ENCODE measurements around the gene CLEC19A.
"Not testable (repeated sequence)": the region's sequence is repeated elsewhere in the genome, so short reads cannot be mapped to it uniquely, and the experiment has no call there.

Gene CLEC19A

DNA sequence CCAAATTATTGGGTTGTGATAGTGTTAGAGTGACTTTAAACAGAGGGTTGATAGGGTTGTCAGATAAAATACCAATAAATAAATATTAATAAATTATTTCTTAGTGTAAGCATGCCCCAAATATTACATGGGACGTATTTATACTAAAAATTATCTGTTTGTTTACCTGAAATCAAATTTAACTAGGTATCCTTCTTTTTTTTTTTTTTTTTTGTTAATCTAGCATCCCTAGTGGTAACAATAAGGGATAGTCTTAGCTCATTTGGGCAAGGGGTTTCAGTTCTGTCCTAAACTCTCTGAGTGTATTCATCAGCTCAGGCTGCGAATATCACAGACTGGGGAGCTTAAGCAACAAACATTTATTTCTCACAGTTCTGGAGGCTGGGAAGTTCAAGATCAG is 1.3 kb downstream of the CLEC19A start:
- DNase-seq (ENCODE audit: low read depth in 2 of 2) = no peak

DNA sequence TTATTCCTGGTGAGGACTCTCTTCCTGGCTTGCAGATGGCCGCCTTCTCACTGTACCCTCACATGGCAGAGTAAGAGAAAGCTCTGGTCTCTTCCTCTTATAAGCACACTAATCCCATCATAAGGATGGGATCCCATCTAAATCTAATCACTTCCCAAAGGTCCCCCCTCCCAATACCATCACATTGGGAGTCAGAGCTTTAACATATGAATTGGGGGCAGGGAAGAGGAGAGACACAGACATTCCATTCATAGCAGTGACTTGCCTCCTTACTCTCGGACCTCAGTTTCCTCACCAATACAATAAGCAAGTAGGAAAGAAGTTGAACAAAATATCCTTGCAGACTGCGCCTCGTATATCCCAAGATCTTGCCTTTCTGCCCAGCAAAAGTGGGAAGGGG is 1.7 kb downstream of the CLEC19A start:
- DNase-seq (ENCODE audit: low read depth in 2 of 2) = no peak

DNA sequence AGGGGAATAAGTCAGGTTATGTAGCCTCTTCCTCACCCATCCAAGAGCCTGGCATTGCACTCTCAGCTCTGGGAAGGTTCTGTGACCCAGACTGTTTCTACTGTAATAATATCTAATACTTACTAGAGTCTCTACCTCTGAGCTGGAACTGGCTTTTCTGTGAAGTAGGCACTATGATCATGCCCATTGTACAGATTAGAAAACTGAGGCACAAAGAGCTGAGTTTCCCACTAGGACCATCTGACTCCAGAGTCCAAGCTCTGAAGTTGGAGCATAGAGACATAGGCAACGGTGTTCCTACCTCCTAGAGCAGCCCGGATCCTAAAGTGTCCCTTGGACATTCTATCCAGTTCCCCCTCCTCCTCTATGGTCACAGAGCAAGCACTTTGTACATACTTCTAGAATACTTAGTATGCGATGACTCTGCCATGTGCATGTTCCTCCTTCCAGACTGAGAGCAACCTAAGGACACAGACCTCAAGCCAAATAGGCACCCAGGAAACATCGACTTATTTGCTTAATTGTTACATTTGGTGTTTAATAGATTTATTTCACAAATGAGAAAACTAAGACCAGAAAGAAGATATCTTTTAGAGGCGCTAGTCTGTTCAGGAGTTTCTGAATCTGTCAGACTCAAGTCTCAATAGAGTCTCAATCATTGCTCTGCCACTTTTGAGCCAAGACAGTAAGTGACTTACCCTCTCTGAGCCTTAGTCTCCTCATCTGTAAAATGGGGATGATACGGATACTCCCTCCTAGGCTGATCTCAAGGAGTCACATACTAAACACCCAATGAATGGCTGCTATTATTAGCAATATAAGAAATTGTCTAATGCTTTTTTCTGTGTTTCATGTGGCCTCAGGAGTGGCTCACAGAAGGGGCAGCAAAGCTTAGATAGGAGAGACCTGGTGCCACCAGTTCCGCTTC is 3.6 kb downstream of the CLEC19A start:
- DNase-seq (ENCODE audit: low read depth in 2 of 2) = no peak

DNA sequence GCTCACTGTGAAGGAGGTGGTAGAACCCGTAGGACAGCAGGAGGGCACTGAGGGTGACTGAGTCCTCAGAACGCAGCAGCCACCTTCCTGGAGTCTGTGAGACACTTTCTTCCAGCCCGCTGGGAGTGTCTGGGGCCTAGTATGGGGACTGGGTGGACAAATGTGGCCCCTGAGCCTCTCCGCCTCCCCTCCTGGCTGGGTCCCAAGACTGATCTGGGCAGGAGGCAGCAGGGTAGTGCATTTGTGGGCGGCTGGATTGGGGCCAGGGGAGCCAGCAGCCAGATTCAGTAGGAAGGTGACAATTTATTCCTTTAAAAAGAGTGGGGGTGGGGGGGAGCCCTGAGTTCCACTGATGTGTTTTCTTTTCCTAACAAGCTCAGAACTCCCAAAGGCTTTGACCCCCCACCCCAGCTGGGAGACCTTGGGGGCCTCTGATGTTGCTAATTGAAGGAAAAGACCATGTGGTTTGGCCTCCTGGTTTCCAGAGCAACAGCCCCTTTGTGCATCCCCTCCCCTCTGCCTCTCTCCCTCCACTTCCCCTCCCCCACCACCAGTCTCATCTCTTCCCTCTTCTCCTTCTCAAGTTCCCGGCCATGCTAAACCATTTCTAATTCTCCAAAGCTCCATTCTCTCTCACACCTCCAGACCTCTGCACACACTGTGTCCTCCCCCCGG is 4.4 kb downstream of the CLEC19A start:
- DNase-seq (ENCODE audit: low read depth in 2 of 2) = no peak

DNA sequence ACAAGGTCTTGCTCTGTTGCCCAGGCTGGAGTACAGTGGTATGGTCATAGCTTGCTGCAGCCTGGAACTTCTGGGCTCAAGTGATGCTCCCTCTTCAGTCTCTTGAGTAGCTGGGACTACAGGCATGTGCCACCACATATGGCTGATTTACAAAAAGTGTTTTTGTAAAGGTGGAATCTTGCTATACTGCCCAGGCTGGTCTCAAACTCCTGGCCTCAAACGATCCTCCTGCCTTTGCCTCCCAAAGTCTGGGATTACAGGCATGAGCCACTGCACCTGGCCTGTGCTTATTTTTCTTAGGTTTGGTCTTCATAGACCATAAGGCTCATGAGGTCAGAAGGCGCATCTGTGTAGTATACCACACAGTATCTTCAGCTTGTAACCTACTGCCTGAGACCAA is 5.3 kb downstream of the CLEC19A start:
- DNase-seq (ENCODE audit: low read depth in 2 of 2) = no peak

DNA sequence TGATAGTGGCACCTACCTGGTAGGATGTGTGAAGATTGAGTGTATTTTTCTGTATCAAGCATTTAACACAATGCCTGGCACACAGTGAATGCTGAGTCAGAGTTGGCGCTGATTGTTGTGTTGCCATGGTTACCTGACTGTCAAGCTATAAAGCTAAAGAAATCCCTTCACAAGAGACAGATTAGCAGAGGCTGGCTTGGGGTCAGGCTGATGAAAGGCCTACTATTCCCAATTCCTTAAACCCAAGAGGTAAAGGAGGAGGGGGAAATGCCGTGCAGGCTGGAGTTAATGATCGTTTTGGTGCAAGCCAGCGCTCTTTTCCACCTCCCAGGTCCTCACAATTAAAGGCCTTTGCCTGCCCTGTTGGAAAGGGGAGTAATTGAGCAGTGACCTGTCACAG is 5.9 kb downstream of the CLEC19A start:
- no peak for DNase-seq (ENCODE audit: low read depth in 2 of 2)

DNA sequence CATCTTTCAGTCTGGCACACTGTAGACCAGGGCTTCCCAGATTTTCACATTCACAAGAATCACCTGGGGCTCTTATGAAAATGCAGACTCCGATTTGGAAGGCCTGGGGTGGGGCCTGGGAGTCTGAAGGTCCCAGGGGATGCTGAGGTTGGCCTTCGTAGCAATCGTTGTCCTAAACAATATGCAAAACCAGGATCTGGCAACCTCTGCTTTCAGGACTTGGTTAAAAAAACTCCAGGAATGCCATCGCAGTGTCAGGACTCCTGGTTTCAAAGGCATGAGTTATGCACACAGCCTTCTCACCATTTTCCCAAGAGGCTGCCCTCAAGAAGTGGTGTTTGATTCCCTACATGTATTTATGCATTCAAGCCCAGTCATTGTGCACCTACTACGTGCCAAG is 6.7 kb downstream of the CLEC19A start:
- DNase-seq (ENCODE audit: low read depth in 2 of 2) = no peak

DNA sequence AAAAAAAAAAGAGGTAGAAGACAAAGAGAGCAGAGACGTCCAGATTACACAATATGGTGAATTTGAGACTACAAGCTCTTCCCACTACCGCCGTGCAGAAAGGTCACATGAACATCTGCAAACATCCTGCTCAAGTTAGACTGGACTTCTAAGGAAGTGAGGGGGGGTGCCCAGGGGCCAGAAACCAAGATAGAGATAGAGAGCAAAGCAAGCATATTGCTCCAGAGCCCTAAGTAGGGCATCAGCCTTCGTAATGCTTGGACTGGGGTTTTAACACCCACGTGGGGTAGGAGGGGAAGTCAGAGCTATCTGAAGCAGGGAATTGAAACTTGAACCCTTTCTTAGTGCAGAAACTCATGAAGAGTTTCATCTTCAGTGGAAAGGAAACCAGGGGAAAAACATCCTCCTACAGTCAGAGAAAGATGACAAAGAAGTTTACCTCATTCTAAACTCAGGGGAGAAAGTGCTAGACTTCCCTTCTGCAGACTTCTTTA is 8.7 kb downstream of the CLEC19A start:
- no peak for DNase-seq (ENCODE audit: low read depth in 2 of 2)

DNA sequence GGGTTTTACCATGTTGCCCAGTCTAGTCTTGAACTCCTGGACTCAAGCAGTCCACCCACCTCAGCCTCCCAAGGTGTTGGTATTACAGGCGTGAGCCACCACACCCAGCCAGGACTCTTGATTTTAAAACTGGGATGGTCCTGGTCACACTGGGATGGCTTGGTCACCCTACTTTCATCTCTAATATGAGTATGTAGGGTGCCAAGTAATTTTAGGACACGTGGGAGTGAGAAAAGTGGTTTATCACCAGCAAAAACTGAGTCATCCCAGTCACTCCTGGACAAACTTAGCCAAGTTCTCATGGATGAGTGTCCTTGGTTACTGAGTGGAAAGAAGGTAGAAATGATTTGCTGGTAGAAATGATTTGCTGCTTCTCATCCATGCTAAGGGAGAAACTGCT is 9.9 kb downstream of the CLEC19A start:
- no peak for DNase-seq (ENCODE audit: low read depth in 2 of 2)

DNA sequence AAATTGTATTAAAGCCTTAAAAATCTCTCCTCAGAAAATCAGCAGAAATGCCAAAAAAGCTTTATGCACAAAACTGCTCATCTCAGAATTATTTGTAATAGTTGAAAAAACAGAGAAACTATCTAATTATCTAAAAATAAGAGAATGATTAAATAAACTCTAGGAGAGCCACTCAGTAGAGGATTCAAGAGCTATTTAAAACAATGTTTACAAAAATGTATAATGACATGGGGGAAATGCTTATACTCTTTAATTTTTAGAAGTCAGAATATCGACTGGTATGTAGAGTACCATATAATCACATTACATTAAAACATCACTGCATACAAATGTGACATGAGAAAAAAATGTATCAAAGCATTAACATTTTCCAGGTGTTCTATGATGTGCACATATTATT is 11.9 kb downstream of the CLEC19A start:
- no peak for DNase-seq (ENCODE audit: low read depth in 2 of 2)

DNA sequence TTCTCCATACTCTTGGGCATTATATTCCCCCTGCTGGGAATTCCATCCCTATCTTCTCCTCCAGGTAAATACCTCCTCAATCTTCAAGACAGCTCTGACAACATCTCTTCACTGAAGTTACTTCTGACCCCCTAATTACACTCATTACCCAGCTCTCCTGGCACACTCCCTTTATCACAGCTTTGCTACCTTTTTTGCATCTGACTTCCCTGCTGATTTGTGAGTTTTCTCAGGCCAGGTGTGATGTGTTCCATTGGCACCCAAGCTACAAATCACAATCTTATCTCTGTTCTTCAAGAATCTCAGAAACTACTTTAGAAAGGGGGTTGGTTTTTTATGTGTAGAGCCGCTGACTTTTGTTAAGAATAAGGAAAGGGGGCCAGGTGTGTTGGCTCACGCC is 14.0 kb downstream of the CLEC19A start:
- DNase-seq (ENCODE audit: low read depth in 2 of 2) = no peak

DNA sequence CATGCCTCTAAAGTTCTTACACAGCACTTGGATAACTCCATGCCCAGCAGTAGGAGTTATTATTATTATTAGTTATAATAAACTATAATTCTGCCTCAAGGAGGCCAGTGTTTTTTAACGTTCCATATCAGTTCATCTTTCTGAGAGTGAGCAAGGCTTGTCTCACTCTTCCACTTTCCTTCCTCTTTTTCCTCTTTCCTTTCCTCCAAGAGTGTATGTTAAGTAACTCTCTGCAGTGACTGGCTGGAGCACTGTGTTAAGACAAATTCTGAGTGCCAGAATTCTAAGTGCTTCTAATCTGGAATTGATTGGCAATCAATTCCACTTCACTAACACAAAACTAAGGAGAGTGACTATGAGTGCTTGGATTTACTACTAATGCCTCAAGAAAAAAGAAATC is 16.4 kb downstream of the CLEC19A start:
- DNase-seq (ENCODE audit: low read depth in 2 of 2) = no peak

DNA sequence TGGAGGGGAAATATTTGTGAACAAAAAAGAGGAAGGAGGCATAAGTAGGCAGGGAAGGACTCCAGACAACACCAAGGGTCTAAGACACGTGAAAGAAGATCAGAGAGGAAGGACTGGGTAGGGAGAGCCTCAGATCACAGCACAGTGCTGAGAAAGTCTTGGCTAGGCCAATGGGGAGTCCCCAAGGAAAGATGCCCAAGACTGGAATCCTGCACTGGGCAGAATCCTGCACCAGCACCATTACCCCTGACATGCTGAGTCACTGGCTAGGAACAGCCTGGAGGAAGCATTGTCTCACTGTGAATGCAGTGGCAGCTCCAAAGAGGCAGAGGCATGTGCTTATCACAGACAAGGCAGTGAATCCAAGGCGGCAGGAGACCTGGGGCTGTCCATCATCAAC is 19.2 kb downstream of the CLEC19A start:
- DNase-seq (ENCODE audit: low read depth in 2 of 2) = no peak

DNA sequence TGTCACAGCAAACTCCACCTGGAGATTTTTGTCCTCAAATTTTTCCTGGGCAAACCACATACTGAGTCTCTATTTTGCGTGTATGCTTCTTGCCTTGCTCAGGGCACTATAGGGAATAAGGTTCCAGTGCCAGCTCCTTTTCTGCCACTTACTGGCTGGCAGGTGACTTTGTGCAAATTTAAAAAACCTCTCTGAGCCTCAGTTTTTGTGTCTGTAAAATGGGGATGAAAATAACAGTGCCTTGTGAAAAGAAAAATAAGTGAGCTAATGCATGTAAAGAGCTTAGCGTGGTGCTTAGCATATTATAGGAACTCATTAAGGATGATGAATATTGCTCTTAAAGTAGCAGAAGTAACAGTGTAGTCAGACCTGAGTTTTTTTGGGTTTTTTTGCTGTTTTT is 19.9 kb downstream of the CLEC19A start:
- no peak for DNase-seq (ENCODE audit: low read depth in 2 of 2)

DNA sequence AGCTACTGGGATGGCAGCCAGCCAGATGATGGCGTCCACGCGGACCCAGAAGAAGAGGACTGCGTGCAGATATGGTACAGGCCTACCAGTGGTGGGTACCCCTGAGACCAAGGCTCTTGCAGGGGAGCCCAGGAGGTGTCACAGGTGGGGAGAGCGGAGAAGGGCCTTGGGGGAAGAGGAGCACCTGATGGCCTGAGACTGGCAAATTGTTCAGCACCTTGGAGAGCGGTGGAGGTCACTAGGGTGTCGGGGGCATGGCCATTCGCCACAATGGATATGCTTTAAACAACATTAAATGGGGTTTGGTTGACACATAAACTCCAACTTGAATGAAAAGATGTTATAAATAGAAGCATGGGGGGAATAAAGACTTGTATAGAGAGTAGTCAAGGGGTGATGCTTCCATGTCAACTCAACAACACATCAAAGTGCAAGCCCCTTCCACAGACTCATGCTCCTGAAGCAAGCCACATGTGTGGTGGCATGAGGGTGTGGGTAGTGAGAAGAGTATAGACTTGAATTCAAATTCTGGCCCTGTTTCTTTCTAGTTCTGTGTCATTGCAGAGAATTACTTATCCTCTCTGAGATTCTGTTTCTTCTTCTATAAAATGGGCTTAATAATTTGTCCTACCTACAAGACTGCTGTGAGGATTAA is 22.2 kb downstream of the CLEC19A start:
- no peak for DNase-seq (ENCODE audit: low read depth in 2 of 2)

DNA sequence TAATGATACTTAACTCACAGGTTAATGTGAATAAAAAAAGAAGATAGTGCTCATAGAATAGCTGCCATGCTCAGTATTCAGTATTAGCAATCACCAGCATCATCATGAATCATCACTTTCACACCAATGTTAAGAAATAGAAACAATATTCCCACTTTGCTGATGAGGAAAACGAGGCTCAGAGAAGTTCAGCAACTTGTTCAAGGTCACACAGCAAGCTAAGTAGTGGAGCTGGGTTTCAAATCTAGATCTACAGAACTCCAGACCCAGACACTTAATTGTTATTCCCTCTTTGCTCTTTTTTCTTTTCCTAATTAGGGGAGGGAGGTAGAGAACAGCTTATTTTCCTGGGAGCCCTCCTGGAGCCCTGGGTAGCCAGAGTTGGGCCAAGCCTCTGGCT is 22.9 kb downstream of the CLEC19A start:
- DNase-seq (ENCODE audit: low read depth in 2 of 2) = no peak

DNA sequence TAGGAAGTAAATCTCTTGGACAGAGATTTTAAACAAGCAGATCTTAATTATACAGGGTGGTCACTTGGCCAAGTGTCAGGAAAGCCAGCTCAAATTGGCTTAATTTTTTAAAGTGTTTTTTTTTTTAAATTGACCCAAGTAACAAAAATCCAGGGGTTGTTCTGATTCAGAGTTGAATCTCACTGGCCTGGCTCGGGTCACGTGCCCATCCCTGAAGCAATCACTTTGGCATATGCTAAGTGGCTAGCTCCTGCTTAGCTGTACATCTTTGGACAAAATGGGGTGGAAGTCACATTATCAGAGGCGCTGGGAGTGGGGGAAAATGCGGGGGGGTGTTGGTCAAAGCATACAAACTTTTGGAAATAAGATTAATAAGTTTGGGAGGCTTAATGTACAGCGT is 23.6 kb downstream of the CLEC19A start:
- DNase-seq (ENCODE audit: low read depth in 2 of 2) = no peak

DNA sequence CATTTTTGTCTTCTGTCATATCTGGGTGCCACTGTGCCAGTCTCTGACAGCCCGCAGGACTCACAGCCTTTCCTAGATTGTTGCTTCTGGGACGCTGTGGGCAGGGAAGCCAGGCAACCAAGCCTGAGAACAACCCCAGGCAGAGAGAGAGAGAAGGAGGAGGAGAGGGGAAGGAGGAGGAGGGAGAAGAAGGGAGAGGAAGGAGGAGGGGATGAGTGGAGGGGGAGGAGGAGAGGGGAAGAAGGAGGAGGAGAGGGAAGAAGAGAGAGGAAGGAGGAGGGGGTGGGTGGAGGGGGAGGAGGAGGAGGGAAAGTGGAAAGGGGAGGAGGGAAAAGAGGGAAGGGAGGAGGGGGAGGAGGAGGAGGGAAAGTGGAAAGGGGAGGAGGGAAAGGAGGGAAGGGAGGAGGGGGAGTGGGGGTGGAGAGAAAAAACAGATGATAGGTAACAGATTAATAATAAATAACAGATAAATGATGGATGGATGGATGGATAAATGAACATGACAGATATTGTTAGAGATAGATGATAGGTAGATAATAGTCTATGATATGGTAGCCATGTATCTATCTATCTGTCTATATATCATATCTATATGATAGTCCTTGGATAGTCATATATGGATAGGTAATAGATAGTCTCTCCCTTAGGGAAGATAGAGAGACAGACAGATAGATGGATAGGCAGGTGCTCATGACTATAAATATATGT is 29.3 kb downstream of the CLEC19A start:
- no peak for DNase-seq (ENCODE audit: low read depth in 2 of 2)

DNA sequence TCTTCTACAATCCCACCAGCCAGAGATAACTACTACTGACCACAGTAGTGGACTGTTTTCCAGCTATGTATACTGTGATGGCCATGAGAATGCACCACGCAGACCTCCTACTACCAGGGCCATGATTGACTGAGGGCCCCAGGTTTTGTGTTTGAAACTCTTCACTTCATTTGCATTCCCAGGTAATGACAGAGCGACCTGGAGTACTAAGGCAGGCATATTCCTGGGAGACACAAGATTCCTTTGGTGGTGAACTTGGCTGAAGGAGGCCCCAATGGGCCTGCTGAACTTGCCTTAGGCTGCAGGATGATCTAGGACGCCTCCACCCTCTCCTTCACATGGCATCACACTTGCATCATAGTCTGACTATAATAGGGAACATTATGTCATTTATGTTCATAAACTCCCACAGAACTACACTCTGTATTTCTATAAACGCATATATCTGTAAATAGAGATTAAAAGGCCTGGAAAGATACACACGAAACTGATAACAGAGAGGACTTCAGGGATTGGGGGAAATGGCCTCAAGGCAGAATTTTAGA is 30.4 kb downstream of the CLEC19A start:
- DNase-seq (ENCODE audit: low read depth in 2 of 2) = no peak

DNA sequence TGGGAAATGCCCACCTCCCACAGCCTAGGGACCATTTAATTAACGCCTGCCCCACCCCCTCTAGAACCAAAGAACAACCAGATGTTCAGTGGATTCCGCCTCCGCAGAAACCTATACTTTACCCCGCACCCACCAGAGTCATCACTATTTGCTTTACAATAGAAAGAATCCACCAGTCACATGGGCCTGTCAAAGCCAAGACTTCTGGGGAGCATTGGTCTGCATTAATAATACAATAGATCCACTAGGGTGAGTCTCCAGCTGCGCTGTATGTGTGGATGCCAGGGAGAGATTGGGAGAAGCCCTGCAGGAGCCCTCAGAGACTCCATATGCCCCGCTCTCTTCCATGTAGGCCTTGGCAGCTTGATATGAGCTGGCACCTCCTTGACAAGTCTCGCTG is 31.3 kb downstream of the CLEC19A start:
- no peak for DNase-seq (ENCODE audit: low read depth in 2 of 2)

DNA sequence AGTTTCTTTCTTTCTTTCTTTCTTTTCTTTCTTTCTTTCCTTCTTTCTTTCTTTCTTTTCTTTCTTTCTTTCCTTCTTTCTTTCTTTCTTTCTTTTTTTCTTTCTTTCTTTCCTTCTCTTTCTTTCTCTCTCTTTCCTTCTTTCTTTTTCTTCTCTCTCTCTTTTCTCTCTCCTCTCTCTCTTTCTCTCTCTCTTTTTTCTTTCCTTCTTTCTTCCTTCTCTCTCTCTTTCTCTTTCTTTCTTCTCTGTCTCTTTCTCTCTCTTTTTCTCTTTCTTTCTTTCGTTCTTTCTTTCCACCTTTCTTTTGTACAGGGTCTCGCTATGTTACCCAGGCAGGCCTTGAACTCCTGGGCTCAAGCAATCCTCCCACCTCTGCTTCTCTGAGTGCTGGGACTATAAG is 35.7 kb downstream of the CLEC19A start:
- not testable (repeated sequence) for DNase-seq (ENCODE audit: low read depth in 2 of 2)

DNA sequence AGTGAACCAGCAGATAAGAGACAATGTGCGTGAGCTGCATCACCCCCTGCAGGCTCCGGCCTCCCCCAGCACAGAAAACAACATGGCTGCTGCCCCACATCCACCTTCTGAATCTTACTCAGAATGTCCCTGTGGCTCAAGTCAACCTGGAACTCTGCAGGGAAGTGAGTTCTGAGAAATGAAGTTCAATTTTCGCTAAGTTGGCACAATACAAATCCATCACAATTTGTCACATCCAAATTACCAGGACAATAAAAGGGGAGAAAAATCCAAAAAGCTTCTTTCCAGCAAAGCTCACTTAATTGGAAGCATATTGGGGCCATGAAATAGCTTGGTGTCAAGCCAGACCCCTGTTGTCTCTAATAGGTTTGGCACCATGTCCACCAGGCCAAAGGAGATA is 38.1 kb downstream of the CLEC19A start:
- no peak for DNase-seq (ENCODE audit: low read depth in 2 of 2)

Measured in stimulated activated CD8-positive, alpha-beta memory T cell treated with anti-CD3 and anti-CD28 coated beads, Interleukin-7, amount 100 ng/mL, for 4 hours (primary cell).